Measurements from ENCODE around the gene NAA35.

DNA sequence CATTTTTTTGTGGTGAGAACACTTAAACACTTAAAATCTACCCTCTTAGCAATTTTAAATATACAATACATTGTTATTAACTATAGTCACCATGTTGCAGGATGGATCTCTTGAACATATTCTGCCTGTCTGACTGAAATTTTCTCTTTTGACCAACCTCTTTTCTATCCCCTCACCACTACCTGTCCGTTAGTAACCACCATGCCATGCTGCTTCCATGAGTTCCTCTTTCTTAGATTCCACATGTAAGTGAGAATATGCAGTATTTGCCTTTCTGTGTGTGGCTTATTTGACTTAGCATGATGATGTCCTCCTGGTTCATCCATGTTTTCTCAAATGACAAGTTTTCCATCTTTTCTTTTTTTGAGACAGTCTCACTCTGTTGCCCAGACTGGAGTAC, 48.5 kb upstream of the NAA35 start:
- TF ChIP-seq, protein P1, sequence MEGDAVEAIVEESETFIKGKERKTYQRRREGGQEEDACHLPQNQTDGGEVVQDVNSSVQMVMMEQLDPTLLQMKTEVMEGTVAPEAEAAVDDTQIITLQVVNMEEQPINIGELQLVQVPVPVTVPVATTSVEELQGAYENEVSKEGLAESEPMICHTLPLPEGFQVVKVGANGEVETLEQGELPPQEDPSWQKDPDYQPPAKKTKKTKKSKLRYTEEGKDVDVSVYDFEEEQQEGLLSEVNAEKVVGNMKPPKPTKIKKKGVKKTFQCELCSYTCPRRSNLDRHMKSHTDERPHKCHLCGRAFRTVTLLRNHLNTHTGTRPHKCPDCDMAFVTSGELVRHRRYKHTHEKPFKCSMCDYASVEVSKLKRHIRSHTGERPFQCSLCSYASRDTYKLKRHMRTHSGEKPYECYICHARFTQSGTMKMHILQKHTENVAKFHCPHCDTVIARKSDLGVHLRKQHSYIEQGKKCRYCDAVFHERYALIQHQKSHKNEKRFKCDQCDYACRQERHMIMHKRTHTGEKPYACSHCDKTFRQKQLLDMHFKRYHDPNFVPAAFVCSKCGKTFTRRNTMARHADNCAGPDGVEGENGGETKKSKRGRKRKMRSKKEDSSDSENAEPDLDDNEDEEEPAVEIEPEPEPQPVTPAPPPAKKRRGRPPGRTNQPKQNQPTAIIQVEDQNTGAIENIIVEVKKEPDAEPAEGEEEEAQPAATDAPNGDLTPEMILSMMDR (IDR thresholded peaks at IDR 0.05), result no peak
- no peak for TF ChIP-seq POLR2AphosphoS5 (IDR thresholded peaks at IDR 0.05; ENCODE audit: insufficient read depth in 1 of 2, low read depth in 1 of 2)

Data from vagina (tissue), 2 donors.